Trophoblast cell (in vitro differentiated cells and primary cell): ENCODE measurements around the gene DDAH2.

Source experiments
- DNase-seq, 2 donors: peaks; one replicate each; pipeline ENCODE4 v3.0.0-alpha.2; 2016
- H2AFZ ChIP-seq: 2 replicates; pipeline ENCODE4 v1.6.1; 2013; ENCODE audit warnings: low read length, moderate library complexity, mild to moderate bottlenecking; ENCODE audit not compliant: insufficient read depth, poor library complexity
- H2AK5ac ChIP-seq: 2 replicates; pipeline ENCODE4 v1.6.1; 2013; ENCODE audit warnings: mild to moderate bottlenecking, low read length
- H2BK120ac ChIP-seq: 2 replicates; pipeline ENCODE4 v1.6.1; 2013; ENCODE audit warnings: low read length, mild to moderate bottlenecking, moderate library complexity; ENCODE audit not compliant: insufficient read depth, poor library complexity
- H2BK12ac ChIP-seq: 2 replicates; pipeline ENCODE4 v1.6.1; 2013; ENCODE audit warnings: mild to moderate bottlenecking, low read length, moderate library complexity
- H2BK5ac ChIP-seq: 2 replicates; pipeline ENCODE4 v1.6.1; 2013; ENCODE audit warnings: low read length, low read depth, moderate library complexity, mild to moderate bottlenecking; ENCODE audit not compliant: poor library complexity
- H3K14ac ChIP-seq: 2 replicates; pipeline ENCODE4 v1.6.1; 2013; ENCODE audit warnings: mild to moderate bottlenecking, low read length
- H3K18ac ChIP-seq: 2 replicates; pipeline ENCODE4 v1.6.1; 2013; ENCODE audit warnings: mild to moderate bottlenecking, low read length
- H3K23ac ChIP-seq: 2 replicates; pipeline ENCODE4 v1.6.1; 2013; ENCODE audit warnings: low read length
- H3K27ac ChIP-seq: 2 replicates; pipeline ENCODE4 v1.5.1; 2013; ENCODE audit warnings: low read depth, mild to moderate bottlenecking, inconsistent platforms, low read length, moderate library complexity
- H3K27me3 ChIP-seq: 2 replicates; pipeline ENCODE4 v1.6.1; 2013; ENCODE audit warnings: inconsistent platforms, mild to moderate bottlenecking, low read length, moderate library complexity; ENCODE audit not compliant: insufficient read depth
- H3K36me3 ChIP-seq, 2 experiments: 1 replicate in 1 of 2; 2 replicates in 1 of 2; pipeline ENCODE4 v1.6.1; 2013; ENCODE audit warnings: low read length in 2 of 2, mild to moderate bottlenecking in 2 of 2, moderate library complexity in 1 of 2; ENCODE audit not compliant: insufficient read depth in 2 of 2, control insufficient read depth in 1 of 2
- H3K4ac ChIP-seq: 2 replicates; pipeline ENCODE4 v1.6.1; 2013; ENCODE audit warnings: low read depth, mild to moderate bottlenecking, low read length, moderate library complexity
- H3K4me1 ChIP-seq, 2 experiments: 1 replicate in 1 of 2; 2 replicates in 1 of 2; pipeline ENCODE4 v1.6.1; 2013; ENCODE audit warnings: low read length in 2 of 2, mild to moderate bottlenecking in 2 of 2, moderate library complexity in 1 of 2; ENCODE audit not compliant: insufficient read depth in 2 of 2, control insufficient read depth in 1 of 2
- H3K4me2 ChIP-seq: 2 replicates; pipeline ENCODE4 v1.6.1; 2013; ENCODE audit warnings: inconsistent platforms, mild to moderate bottlenecking, low read length, moderate library complexity
- H3K4me3 ChIP-seq: 2 replicates; pipeline ENCODE4 v1.5.1; 2013; ENCODE audit warnings: mild to moderate bottlenecking, low read depth, low read length, inconsistent platforms
- H3K79me1 ChIP-seq: one replicate; pipeline ENCODE4 v1.6.1; 2013; ENCODE audit warnings: low read length
- H3K79me2 ChIP-seq: 2 replicates; pipeline ENCODE4 v1.6.1; 2013; ENCODE audit warnings: low read length, mild to moderate bottlenecking; ENCODE audit not compliant: control insufficient read depth, insufficient read depth, poor library complexity
- H3K9ac ChIP-seq: 2 replicates; pipeline ENCODE4 v1.6.1; 2013; ENCODE audit warnings: mild to moderate bottlenecking, low read length
- H3K9me3 ChIP-seq: 2 replicates; pipeline ENCODE4 v1.6.1; 2013; ENCODE audit warnings: low read depth, mild to moderate bottlenecking, control low read depth, inconsistent platforms, low read length; ENCODE audit not compliant: insufficient read depth
- H4K12ac ChIP-seq: 2 replicates; pipeline ENCODE4 v1.6.1; 2013; ENCODE audit warnings: low read depth, mild to moderate bottlenecking, low read length, moderate library complexity
- H4K8ac ChIP-seq: 2 replicates; pipeline ENCODE4 v1.6.1; 2013; ENCODE audit warnings: low read depth, mild to moderate bottlenecking, low read length, moderate library complexity
- H4K91ac ChIP-seq: one replicate; pipeline ENCODE4 v1.6.1; 2013; ENCODE audit warnings: low read depth, mild to moderate bottlenecking, low read length, moderate library complexity
- WGBS: extraction: QIAGEN DNeasy Blood & Tissue Kit; methylation state at CpG from one replicate; pipeline ENCODE4 v1.1.7; 2013; ENCODE audit warnings: missing lambda C conversion rate; ENCODE audit not compliant: insufficient read length, insufficient coverage; ENCODE audit errors: extremely low coverage; 5-methylcytosine and 5-hydroxymethylcytosine counted together

Gene DDAH2

GRCh38 chr6:31693535-31693934, 35.6 kb downstream of the DDAH2 start:
- H3K4me3 ChIP-seq = no peak overlapping the region
- no peak overlapping the region for H2BK120ac ChIP-seq

GRCh38 chr6:31692886-31693285, 36.2 kb downstream of the DDAH2 start:
- no CpG with 5 or more reads among the region's 9 CpGs for WGBS
- Histone ChIP-seq H3K14ac (no peak overlapping the region), H2AK5ac (no peak overlapping the region), H4K8ac (no peak overlapping the region), H3K79me1 (peaks cover 13% of the 10 kb centered on the region), H3K4ac (no peak overlapping the region), H3K4me1 (peaks cover 11 to 15% of the 10 kb centered on the region in 2 experiments), H3K9ac (no peak overlapping the region), H3K27me3 (no peaks in the 10 kb centered on the region), H4K12ac (no peak overlapping the region), H4K91ac (no peak overlapping the region), H3K36me3 (peaks cover 58 to 59% of the 10 kb centered on the region in 2 experiments), H2BK12ac (no peak overlapping the region), H3K18ac (no peak overlapping the region), H3K4me3 (no peak overlapping the region), H3K27ac (no peak overlapping the region), H3K79me2 (no peaks in the 10 kb centered on the region), H2AFZ (no peak overlapping the region), H3K4me2 (no peak overlapping the region), H2BK120ac (no peak overlapping the region), H3K23ac (no peak overlapping the region), H2BK5ac (no peak overlapping the region), H3K9me3 (no peaks in the 10 kb centered on the region)
- DNase-seq = no peak

More at GRCh38 chr6:31693535-31693934, 35.6 kb downstream of the DDAH2 start:
- no peak overlapping the region for H2BK12ac ChIP-seq
- H3K14ac ChIP-seq = no peak overlapping the region
- H3K4me2 ChIP-seq = no peak overlapping the region
- no peak overlapping the region for H3K9ac ChIP-seq
- H3K79me2 ChIP-seq = no peaks in the 10 kb centered on the region
- H4K91ac ChIP-seq = no peak overlapping the region
- peaks cover 51 to 53% of the 10 kb centered on the region in 2 experiments for H3K36me3 ChIP-seq
- H3K4ac ChIP-seq = no peak overlapping the region
- H3K27me3 ChIP-seq = no peaks in the 10 kb centered on the region
- no CpG with 5 or more reads among the region's 6 CpGs for whole genome bisulfite sequencing
- no peaks in the 10 kb centered on the region for H3K9me3 ChIP-seq
- no peak overlapping the region for H3K27ac ChIP-seq
- DNase-seq = no peak
- peaks cover 11 to 15% of the 10 kb centered on the region in 2 experiments for H3K4me1 ChIP-seq
- H3K23ac ChIP-seq = no peak overlapping the region
- H4K12ac ChIP-seq = no peak overlapping the region
- H4K8ac ChIP-seq = no peak overlapping the region
- no peak overlapping the region for H2AFZ ChIP-seq
- H3K18ac ChIP-seq = no peak overlapping the region
- peaks cover 13% of the 10 kb centered on the region for H3K79me1 ChIP-seq
- H2BK5ac ChIP-seq = no peak overlapping the region
- H2AK5ac ChIP-seq = no peak overlapping the region

- no peak for DNase-seq
- Histone ChIP-seq H3K4ac (no peak overlapping the region), H2AFZ (no peak overlapping the region), H3K4me1 (peaks cover 11 to 15% of the 10 kb centered on the region in 2 experiments), H3K4me2 (no peak overlapping the region), H2BK5ac (no peak overlapping the region), H4K91ac (no peak overlapping the region), H3K9ac (no peak overlapping the region), H3K23ac (no peak overlapping the region), H3K27ac (no peak overlapping the region), H3K4me3 (no peak overlapping the region), H3K14ac (no peak overlapping the region), H3K18ac (no peak overlapping the region), H3K9me3 (no peaks in the 10 kb centered on the region), H3K27me3 (no peaks in the 10 kb centered on the region), H2BK12ac (no peak overlapping the region), H3K79me2 (no peaks in the 10 kb centered on the region), H4K12ac (no peak overlapping the region), H3K79me1 (peaks cover 13% of the 10 kb centered on the region), H4K8ac (no peak overlapping the region), H3K36me3 (peaks cover 61 to 65% of the 10 kb centered on the region in 2 experiments), H2AK5ac (no peak overlapping the region), H2BK120ac (no peak overlapping the region)
- WGBS = no CpG with 5 or more reads among the region's 4 CpGs
Measured at GRCh38 chr6:31692353-31692752, 36.7 kb downstream of the DDAH2 start.

- DNase-seq = no peak
- H3K27me3 ChIP-seq = no peaks in the 10 kb centered on the region
- no peak overlapping the region for H2BK5ac ChIP-seq
- no peak overlapping the region for H3K9ac ChIP-seq
- H3K9me3 ChIP-seq = no peaks in the 10 kb centered on the region
- H3K27ac ChIP-seq = no peak overlapping the region
- no CpG with 5 or more reads among the region's 12 CpGs for WGBS
- no peak overlapping the region for H3K4me2 ChIP-seq
- peaks cover 11 to 14% of the 10 kb centered on the region in 2 experiments for H3K4me1 ChIP-seq
- no peak overlapping the region for H3K4ac ChIP-seq
- no peak overlapping the region for H3K4me3 ChIP-seq
- no peaks in the 10 kb centered on the region for H3K79me2 ChIP-seq
- no peak overlapping the region for H4K12ac ChIP-seq
- H2BK12ac ChIP-seq = no peak overlapping the region
- H3K36me3 ChIP-seq = peaks cover 64 to 67% of the 10 kb centered on the region in 2 experiments
- no peak overlapping the region for H3K18ac ChIP-seq
- no peak overlapping the region for H2AK5ac ChIP-seq
- no peak overlapping the region for H4K91ac ChIP-seq
- H4K8ac ChIP-seq = no peak overlapping the region
- H2AFZ ChIP-seq = no peak overlapping the region
- no peak overlapping the region for H3K14ac ChIP-seq
- H3K23ac ChIP-seq = no peak overlapping the region
- H2BK120ac ChIP-seq = no peak overlapping the region
- peaks cover 13% of the 10 kb centered on the region for H3K79me1 ChIP-seq
Measured at GRCh38 chr6:31691564-31692108, 37.5 kb downstream of the DDAH2 start.
